TTC549 (cell line): Measurements from ENCODE around the gene OGFOD3.

Source experiments
- FAIRE-seq: peaks from 2 replicates; lab custom pipeline; 2012; peaks lifted over from hg19 to GRCh38; lab: Jason Lieb, UNC

The OGFOD3 gene

DNA sequence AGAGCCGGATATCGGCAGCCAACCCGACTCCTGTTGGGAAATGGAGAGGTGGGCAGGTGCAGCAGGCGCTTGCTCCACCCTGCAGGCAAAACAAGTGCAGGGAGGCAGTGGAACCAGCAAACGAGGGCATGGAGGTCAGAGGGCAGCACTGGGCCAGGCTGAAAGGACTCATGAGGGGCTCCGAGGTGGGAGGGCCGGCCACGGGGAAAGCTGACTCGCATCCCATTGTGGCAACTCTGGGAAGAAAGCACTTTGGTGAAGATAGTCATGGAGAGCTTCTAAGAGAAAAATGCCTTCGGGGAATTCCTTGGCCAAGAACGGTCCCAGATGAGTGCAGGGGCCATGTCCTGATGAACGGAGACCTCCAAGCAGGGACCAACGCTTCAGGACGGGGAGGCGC, 27.7 kb upstream of the OGFOD3 start:
- no peak for FAIRE-seq

DNA sequence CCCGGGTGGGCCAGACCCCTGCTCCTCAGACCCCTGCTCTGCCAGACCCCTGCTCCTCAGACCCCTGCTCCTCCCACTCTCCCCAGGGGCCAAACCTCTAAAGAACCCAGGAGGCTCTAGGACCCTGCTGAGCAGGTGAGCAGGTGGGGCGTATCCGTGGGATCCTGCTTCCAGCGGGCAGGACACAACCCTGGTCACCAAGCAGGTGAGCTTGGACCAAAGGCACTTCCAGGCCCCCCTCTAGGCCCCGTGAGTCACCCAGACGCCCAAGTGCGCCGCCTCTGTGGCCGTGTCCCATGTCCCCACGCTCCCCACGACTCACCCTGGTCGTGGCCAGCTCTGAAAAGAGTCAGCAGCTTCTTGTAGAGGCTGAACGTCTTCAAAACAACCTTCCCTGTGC, 27.2 kb upstream of the OGFOD3 start:
- FAIRE-seq: no peak

DNA sequence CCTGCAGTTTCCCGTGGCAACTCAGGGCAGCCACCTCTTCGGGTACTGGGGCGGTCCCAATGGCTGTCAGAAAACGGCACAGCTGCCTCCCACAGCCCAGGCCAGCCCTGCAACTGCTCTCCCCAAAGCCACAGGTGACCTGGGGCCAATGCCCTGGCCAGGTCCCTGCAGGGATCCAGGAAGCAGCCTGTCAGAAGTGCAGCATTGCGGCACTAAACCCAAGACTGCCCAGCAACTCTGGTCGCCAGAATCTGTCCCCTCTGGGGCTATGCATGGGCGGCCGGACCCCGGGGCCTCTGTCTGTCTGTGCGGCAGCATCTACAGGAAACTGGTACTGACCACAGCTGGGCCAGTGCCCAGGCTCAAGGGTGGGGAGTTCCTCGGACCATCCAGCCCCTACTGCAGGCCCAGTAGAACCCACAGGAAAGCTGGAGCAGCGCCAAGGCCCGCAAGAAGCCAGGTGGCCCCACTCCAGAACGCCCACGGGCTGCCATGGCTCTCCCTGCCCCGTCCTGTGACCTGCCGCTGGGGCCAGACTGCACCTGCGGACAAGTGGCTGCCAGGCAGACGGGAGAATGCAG, 26.6 kb upstream of the OGFOD3 start:
- FAIRE-seq: no peak

DNA sequence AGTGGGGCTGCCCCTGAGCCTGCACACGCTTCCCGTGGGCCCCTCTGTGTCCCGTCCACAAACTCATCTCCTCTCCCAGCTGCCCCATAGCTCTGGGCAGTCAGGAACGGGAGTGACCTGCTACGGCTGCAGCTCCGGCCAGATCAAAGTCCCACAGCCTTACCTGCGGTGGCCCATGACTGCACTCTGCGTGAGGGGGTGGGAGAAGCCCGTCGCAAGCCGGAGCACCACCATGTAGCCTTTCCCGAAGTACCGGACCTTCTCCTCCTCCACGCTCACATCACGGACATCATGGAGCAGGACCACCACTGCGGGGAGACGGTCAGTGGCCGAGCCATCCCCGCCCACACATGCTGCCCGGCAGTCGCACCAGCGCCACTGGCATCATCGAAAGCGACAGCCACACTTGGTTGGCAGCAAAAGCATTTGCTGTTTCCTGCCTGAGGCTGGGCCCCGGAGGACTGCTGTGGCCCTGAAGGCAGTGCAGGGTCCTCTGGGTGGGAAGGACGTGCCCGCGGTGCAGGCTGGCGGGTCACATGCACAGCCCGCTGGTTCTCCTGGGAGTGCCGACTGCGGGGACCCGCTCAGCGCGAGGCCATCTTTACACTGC, 26.0 kb upstream of the OGFOD3 start:
- no peak for FAIRE-seq

DNA sequence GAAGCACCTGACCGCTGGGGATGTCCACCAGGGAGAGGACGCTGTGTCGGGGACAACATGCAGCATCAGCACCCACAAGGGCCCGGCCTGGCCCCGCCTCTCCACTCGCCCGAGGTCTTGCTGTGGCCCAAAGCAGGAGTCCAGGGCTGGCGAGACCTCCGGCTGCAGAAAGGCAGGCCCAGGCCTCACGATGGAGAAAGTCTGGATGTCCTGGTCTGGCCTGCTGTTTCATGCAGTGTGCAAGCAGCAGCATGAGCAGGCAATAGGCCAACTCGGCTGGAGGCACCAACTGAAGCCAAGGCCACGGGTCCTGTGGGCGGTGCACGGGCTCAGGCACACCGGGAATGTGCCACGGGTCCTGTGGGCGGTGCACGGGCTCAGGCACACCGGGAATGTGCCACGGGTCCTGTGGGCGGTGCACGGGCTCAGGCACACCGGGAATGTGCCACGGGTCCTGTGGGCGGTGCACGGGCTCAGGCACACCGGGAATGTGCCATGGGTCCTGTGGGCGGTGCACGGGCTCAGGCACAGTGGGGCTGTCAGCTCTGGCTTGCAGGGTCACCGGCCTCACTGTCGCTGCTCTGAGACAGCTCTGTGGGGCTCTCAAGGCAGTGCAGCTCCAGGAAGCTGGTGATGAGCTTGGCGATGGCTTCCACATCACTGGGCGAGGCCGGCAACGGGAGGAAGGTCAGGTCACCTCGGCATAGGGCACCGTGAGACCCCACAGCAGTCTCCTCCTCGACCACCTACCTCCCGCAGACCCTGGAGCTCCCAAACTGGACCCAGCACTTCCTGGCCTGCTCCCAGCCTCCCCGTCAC, 25.3 kb upstream of the OGFOD3 start:
- no peak for FAIRE-seq

DNA sequence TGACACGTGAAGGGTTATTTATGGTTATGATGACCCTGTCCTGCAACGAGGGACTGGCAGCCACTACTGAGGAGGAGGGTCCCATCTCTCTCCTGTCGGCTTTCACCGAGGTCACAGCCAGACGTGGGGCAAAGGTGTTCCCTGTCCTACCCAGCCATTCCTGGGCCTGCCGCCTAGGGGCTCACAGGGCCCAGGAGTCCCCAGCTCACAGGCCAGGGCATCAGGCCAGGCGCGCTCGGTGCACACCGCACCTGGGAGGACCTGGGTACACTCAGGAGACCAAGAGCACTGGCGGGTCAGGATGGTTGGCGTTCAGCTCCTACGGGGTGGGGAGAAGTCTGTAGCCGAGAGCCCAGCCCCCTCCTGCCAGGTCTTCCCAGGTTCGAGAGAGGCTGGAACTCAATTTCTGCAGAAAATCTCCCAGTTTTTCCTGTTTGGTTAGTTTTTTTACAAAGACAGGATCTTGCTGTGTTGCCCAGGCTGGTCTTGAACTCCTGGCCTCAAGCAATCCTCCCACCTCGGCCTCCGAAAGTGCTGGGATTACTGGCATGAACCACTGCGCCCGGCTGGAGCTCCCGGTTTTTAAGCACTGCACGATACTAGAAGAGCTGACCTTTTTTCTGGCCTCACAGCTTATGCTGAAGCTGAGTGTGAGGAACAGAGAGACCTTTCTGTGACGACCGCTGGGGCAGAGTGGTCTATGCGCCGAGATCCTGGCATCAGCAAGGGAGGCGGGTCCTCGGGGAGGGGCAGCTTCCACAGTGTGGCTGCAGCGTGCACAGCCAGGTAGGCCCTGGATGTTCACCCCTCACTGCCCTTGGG, 24.5 kb upstream of the OGFOD3 start:
- no peak for FAIRE-seq

DNA sequence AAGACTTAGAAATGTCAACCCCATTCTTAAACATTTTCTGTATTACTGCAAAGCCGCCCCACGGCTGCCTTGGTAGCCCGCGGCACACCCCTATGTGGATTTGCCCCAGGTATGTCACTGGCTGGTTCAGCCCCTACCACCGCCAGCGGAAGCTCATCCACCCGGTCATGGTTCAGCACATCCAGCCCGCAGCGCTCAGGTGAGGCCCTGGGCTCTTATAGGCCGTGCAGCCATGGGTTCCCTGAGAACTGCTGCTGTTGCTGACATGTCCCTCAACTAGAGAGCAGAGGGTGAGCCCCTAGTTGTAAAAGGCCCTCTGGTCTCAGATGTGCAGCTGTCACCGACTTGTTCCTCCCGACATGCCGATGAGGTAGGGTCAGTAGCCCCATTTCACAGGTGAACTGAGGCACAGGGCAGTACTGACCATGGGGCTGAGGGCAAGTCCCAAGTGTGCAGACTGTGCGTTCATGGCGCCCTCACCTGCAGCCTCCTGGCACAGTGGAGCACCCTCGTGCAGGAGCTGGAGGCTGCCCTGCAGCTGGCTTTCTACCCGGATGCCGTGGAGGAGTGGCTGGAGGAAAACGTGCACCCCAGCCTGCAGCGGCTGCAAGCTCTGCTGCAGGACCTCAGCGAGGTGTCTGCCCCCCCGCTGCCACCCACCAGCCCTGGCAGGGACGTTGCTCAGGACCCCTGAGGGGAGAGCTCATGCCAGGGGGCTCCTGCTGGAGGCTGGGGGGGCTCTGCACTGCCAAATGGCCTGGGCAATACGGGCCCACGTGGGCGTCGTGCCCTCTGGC, 23.5 kb upstream of the OGFOD3 start:
- no peak for FAIRE-seq

DNA sequence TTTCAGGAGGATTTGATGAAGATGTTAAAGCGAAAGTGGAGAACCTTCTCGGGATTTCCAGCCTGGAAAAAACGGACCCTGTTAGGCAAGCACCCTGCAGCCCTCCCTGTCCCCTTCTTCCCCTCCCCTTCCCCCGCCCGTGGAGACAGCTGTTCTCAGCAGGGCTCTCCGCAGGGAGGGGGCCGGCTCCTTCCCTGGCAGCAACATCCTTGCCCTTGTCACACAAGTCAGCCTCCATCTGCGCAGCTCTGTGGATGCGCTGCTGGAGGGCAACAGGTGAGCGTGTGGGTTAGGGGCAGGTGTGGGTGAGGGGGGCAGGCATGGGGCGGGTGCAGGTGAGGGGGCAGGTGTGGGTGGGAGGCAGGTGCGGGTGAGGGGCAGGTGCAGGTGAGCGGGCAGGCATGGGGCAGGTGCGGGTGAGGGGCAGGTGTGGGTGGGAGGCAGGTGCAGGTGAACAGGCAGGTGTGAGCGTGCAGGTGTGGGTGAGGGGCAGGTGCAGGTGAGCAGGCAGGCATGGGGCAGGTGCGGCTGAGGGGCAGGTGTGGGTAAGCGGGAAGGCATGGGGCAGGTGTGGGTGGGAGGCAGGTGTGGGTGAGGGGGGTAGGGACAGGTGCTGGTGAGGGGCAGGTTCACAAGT, 22.7 kb upstream of the OGFOD3 start:
- FAIRE-seq: no peak

DNA sequence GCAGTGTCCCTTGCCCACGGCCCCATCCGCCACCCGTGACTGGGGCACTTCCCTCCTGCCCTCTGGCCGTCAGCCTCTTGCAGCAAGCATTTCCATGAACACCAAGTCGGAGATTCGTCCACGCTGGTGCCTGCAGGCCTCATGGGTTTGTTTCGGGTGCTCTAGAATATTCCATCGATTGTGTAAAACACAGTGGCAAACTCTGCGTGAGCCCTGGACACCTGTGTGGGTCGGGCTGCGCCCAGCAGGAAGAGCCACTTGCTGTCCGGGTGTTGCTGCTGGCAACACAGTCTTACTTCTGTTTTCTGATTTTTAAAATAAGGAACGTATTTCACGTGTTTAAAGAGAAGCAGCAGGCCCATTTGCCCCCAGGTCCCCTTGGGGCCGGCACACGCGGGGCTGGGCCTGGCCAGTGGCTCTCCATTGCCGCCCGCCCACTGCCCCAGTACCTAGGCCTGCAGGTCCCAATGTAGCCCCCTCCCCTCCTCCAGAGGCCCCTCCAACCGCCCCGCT, 22.1 kb upstream of the OGFOD3 start:
- FAIRE-seq: no peak

DNA sequence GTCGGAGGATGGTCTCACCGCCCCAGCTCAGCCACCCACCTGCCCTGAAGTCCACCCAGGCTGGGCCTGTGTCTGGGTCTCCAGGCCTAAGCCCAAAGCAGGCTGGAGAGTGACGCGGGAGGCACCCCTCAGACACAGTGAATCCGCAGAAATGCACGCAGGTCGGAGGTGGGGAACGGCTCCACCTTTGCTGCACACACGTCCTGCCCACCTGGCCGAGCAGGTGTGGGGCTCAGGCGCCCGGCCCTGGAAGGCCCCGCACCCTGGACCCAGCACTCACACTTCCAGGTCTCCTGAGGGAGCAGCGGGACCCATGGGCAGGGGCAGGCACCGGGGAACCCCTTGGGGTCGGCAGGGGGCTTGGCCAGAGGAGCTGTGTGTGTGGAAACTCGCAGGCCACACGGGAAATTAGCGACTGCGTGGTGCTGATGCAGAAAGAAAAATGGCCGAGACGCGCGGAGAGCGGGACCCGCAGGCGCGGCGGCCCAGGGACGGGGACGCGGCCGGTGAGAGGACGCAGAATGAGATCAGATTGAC, 21.5 kb upstream of the OGFOD3 start:
- no peak for FAIRE-seq

DNA sequence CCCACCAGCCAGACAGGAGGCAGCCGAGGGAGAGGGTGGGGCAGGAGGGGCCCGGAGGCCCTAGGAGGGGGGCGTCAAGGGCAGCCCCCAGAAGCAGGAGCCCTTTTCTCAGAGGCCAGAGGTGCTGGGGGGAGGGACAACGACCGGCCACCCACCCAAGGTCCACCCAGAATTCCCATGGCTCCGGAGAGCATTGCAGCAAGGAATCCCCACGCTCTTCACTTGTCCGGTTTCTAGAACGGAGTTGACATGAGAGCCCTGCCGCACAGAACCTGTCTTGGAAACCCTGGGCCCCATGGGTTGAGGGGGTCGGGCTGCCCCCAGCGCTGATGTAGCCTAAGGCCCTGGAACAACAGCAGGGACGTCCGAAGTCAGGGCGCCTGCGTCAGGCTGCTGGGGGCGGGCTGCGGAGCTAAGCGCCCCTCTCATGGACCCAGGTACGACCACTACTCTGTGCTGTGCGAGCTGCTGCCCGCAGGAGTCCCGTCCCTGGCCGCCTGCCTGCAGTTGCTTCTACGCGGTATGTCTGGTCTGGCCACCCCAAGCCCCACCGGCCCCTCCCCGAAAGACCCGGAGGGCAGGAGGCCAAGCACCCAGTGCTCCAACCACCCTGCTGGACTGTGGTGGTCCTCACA, 20.9 kb upstream of the OGFOD3 start:
- FAIRE-seq: no peak

DNA sequence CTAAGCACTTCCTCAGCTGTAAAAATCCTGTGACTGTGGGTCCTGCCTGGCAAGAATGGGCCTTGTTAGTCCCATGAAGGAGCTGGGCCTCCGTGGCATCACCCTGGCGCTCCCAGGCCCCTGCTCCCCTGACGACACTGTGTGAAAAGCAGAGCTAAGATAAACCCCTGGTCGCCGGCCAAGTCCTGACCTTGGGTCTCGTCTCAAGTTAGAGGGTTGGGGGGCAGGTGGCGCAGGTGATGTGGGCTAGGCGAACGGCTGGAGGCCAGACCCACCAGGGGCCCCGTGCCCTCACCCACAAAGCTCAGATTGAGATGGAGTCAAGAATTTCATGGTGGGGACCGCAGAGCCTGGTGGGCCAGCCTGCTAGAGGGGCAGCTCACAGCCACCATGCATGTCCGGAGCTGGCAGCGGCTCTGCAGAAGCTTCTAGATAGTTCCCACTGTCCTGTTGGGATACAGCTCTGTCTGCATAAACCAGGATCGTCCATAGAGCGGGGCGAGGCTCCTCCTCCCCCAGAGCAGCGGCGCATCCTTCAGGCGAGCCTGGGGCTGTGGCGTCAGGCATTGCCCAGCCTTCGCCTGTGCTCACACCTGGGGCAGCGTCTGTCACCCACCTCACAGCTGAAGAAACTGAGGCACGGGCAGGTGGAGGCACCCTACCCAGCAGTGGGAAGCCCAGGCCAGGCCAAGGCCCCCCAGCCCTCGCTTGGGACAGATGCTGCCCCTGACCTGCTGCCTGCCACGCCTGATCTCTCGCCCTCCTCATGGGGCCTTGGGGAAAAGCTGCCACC, 20.2 kb upstream of the OGFOD3 start:
- FAIRE-seq: no peak

DNA sequence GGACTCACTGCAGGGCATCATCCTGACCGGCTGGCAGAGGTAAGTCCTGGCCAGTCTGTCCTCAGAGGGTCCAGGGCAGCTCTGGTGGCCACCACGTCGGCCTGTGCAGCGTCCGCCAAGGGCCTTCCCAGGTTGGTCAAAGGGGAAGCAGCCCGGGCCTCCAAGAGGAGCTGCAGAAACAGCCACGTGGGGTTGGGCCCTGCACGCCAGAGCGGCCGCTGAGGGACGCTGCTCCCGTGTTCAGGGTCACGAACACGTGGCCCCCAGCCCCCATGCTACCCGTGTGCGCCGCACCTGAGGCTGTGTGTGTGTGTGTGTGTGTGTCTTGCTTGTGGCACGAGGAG, 18.9 kb upstream of the OGFOD3 start:
- no peak for FAIRE-seq

DNA sequence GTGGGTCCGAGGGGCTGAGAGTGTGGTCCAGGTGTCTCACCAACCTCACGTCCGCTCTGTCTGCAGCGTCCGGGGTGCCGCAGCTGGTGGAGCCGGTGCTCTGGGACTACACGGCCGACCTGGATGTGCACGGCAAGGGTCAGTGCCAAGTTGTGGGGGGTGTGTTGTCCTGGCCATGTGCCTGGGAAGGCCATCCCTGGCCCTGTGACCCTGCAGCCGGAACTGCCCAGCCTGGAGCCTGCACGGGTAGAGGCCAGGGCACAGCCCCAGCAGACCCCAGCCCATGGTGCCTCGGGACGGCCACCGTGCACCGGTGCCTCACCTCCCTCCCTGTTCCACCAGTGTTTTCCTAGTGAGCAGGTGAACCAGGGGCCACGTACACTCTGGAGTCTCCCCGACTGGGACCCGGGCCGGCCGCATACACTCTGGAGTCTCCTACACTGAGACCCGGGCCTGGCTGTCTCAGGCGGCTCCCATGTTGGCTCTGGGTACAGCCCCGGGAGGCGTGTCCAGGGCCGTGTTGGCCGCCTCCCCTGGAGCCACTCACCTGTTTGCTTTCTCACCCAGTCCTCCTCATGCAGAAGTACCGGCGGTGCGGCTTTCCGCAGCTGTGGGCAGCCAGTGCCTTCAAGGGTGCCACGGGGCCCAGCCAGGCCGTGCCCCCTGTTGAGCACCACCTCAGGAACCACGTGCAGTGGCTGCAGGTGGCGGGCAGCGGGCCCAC, 18.4 kb upstream of the OGFOD3 start:
- FAIRE-seq: no peak

DNA sequence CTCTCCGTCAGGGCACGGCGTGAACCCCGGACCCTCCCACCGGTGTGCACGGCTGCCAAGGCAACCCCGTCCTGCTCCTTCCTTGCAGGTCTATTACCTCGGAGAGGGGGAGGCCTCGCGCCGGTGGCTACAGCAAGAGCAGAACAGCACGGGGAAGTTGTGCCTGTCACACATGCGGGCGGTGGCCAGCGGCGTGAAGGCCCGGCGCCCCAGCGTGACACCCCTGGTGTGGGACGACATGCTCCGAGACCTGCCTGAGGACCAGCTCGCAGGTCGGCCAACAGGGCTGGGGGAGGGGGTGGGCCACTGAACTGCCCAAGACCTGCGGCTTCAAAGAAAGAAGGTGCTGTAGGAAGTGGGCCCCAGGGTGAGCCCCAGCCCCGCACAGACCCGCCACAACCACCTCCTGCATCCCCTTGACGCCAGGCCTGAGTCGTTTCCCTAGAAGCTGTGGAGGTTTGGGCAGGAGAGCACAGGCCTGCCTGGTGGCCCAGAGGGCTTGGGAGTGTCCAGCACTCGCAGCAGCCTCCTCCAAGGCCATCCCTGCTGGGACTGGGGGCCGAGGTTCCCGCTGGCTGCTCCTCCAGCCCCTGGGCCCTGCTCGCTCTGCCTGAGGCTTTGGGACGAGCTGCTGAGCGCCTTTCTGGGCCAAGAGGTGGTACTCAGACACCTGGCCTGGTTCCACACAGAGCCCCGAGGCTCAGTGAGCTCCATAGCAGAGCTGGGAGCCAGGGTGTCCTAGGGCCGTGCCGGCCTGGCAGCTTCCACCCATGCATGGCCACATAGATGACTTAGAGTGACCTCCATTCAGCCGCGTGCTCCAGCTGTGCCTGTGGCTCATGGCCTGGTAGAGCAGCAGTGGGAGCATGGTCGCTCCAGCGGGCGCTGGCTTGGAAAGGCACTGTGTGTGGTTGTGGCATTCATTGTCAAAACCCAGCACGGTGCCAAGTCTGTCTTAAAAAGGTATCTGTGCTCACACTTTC, 17.5 kb upstream of the OGFOD3 start:
- no peak for FAIRE-seq

DNA sequence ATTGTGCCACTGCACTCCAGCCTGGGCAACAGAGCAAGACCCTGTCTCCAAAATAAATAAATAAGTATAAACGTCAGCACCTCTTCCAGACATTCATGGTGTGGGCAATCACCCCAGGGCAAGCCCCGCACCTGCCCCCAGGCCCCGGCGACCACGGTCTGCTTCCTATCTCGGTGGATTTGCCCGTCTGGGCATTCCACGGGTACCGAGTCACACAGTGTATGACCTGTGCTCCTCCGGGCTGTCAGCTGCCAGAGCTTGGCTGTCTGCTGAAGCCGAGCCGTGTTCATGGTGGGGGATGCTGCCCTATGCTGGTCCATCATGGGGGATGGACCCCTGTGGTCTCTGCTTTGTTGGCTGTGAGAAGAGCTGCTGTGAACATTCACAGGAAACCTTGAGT, 16.7 kb upstream of the OGFOD3 start:
- FAIRE-seq: no peak

DNA sequence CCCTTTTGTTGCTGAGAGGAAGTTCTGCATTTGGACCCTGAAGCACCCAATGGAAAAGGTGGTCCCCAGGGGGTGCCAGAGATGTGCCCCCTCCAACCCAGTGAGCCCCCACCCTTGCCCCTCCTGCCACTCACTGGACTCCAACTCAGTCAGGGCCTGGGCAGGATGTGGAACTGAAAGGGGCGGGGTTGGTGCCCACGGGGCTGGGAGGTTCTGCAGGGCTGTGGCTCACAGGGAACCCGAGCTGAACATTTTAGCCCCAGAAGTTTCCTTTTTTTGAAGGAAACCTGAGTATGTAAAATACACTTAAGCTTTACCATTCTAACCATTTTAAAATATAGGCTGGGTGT, 15.8 kb upstream of the OGFOD3 start:
- FAIRE-seq: no peak
